ENCODE results near the gene MIGA2. TPM values are rescaled to one million over a fixed set of nuclear protein-coding genes. Genes with fewer than 3 reads are reported as not detected.

MIGA2 gene
- total and polyA plus RNA-seq, 2 of the 4 experiments (the other 2 are of a cell fraction): 12.5 to 25.3 TPM

DNA sequence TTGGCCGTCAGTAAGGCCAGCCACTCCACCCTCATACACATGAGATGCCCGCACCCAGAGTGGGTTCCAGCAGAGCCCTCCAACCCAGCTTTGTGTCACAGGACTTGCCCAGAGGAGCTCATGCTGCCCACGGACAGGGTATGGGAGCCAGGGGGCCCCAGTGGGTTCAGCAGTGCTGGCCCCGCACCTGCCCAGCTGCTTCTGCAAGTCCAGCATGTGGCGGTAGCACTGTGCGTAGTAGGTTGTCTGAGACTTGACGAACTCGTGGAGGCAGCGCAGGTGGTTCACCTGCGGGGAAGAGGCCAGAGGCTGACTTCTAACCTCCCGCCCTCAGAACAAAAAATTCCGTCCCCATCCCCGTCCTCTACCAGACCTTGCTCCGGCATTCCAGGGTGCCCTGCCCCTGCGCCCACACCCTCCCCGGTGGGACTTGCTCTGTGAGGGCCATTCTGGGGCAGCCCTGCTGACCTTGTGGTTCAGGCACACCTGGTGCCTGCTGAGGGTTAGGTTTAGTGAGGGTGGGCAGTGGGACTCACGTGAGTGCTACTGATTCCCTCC, 26.8 kb upstream of the MIGA2 start:
- intact Hi-C loops (cut with micrococcal nuclease): no loop called here

More for the DNA sequence above, 26.8 kb upstream of the MIGA2 start:
- H4K20me1 ChIP-seq (ENCODE audit: insufficient read depth, low read length): peaks cover 7% of the 10 kb centered on the region
- H3K4me3 ChIP-seq (ENCODE audit: insufficient read depth, low read depth, low read length): no peak overlapping the region
- ATAC-seq (ENCODE audit: low read depth) (no peak), DNase-seq (no peak)
- H3K27me3 ChIP-seq (ENCODE audit: control insufficient read depth, insufficient read depth, low read length): no peaks in the 10 kb centered on the region
- H4K91ac ChIP-seq (ENCODE audit: insufficient read depth, low read depth, low read length): no peak overlapping the region
- no peak overlapping the region for H2AK5ac ChIP-seq (ENCODE audit: low read depth, low read length)
- H3K18ac ChIP-seq (ENCODE audit: low read depth, low read length): no peak overlapping the region
- TF ChIP-seq NFE2L2 (IDR thresholded peaks at IDR 0.05; ENCODE audit: low read depth, low read length) (no peak), RCOR1 (IDR thresholded peaks at IDR 0.05; ENCODE audit: insufficient replicate concordance, low read length) (no peak), MXI1 (IDR thresholded peaks at IDR 0.05; ENCODE audit: borderline replicate concordance, low read depth, low read length) (no peak)
- H3K9me3 ChIP-seq (ENCODE audit: control insufficient read depth, insufficient read depth, low read length): no peaks in the 10 kb centered on the region
- no peaks in the 10 kb centered on the region for H3K4me1 ChIP-seq (ENCODE audit: control insufficient read depth, insufficient read depth, low read length)
- H3K56ac ChIP-seq (ENCODE audit: extremely low read depth, insufficient read depth, low read length): no peak overlapping the region
- dilution Hi-C loops (cut with HindIII; ENCODE audit: low sequenced_read_pairs, unreplicated experiment): no loop called here
- 92% methylated on average over 7 of the region's 17 CpGs; no CpG with 5 or more reads in 1 of the 2 experiments for WGBS, 2 experiments (ENCODE audit: extremely low coverage in 2 of 2, insufficient read length in 1 of 2)
- no peak overlapping the region for H3K23ac ChIP-seq (ENCODE audit: low read depth, low read length)
- H3K9ac ChIP-seq (ENCODE audit: low read depth, low read length): no peak overlapping the region
- H3K4ac ChIP-seq (ENCODE audit: low read depth, low read length): no peak overlapping the region
- in situ Hi-C loops (cut with MboI; ENCODE audit: low sequenced_read_pairs): no loop called here
- no peak overlapping the region for H2BK15ac ChIP-seq (ENCODE audit: low read depth, low read length)
- ChIA-PET CTCF (no interaction called here), POLR2A (ENCODE audit: unreplicated experiment) (no interaction called here)
- no peaks in the 10 kb centered on the region for H3K79me1 ChIP-seq (ENCODE audit: low read depth in 1 of 2, low read length in 2 of 2)
- H4K8ac ChIP-seq (ENCODE audit: low read depth in 2 of 2, low read length in 2 of 2): no peak overlapping the region
- no peak overlapping the region for H2AK9ac ChIP-seq (replicated peaks; ENCODE audit: low read depth, low read length, poor library complexity)
- no peak overlapping the region for H2BK20ac ChIP-seq (ENCODE audit: low read depth, low read length)
- no peaks in the 10 kb centered on the region for H3K9me1 ChIP-seq (ENCODE audit: insufficient read depth, low read length)
- H4K5ac ChIP-seq (ENCODE audit: low read depth, low read length): no peak overlapping the region
- H3K14ac ChIP-seq (replicated peaks; ENCODE audit: low read depth, low read length): no peak overlapping the region
- peaks cover 48% of the 10 kb centered on the region for H3K36me3 ChIP-seq (ENCODE audit: control insufficient read depth, insufficient read depth, low read length)
- H3K4me2 ChIP-seq (ENCODE audit: low read depth, low read length): no peak overlapping the region
- H2BK5ac ChIP-seq (ENCODE audit: low read depth, low read length, poor library complexity, severe bottlenecking): no peak overlapping the region
- H2BK120ac ChIP-seq (ENCODE audit: low read depth, low read length): no peak overlapping the region
- BruUV-seq (replicated peaks): no TSS peak
- H2AFZ ChIP-seq (replicated peaks; ENCODE audit: low read length, poor library complexity): no peak overlapping the region
- no peak overlapping the region for H3K27ac ChIP-seq (ENCODE audit: insufficient read depth, low read length)

Data from IMR-90 (cell line).